GM19438 (cell line): ENCODE measurements around the gene DAPK2.

ENCODE experiments used
- ATAC-seq: cut with Tn5 transposase; IDR thresholded peaks from one replicate; pipeline ENCODE4 v1.9.1; 2021; ENCODE audit warnings: low read depth; ENCODE audit not compliant: unreplicated experiment

Gene DAPK2

DNA sequence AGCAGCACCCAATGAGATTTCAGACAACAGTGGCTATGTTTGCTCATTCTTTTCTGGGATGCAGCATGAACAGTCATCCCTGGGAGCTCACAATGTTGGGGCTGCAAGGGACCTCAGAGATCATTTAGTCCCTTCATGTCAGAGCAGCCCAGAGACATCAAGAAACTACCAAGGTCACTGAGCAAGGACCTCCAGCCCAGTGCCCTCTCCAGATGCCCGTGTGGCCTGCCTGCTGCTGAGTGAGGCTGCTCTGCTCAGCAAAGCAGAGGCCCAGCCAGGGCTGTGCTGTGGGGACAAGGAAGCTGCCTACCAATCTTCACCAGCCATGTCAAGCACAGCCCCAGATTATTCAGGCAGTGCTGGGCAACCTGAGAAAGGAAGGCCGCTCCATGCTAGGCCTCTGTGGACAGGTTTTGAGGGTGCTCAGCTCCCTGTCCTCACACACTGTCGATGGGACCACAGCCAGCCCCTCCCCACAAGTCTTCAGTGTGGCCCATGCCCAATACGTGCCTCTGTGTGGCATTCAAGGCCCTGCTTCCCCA is 99.7 kb downstream of the DAPK2 start:
- ATAC-seq: no peak

DNA sequence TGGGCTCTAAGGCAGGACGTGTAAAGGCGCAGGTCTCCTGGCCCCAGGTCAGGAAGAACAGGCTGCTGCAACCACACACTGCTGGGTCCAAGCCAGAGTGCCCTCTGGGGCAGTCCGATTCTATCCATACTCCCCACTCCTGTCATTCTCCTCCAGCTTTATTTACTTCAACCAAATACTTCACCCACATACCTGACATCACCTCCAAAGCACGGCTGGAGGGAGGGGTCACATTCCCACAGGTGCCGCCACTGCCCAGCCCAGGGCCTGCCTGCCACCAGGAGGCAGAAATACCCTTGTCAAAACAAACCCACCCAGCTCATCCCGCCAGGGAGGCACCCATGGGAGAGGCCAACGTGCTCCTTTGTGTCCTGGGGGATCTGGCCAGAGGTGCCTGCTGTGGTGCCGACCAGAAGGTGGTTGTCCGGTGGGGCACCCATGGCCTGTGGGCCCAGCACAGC is 100.4 kb downstream of the DAPK2 start:
- ATAC-seq: no peak

DNA sequence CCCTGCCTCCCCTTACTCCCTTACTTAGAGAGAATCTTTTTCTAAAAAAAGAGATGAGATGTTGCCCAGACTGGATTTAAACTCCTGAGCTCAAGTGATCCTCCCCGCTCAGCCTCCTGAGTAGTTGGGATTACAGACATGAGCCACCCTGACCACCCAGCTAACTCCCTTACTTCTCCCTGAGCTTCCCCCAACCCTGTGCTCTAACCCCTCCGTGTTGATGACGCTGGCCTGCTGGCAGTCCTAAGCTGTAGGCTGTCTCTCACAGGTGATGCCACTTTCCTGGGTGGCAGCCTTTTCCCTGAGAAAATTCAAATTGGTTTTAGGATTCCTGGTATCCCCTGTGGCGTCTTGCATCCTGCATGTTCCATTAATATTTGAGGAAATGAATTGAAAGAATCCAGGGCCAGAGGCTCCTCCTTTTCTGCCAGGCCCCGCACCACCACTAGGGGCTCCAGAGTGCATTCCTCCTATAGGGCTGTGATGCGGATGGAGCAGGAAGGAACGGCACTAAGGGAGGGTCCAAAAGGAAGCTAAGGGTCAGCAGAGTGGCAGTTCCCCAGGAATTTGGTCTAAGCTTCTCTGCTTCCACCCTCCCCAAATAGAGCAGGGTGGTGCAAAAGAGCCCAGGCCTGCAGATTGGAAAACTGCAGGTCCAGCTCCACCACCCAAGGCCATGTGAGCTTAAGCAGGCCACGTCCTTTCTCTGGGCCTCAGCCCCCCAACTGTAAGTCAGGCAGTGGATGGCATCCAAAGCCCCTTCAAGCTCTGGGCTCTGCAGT is 101.1 kb downstream of the DAPK2 start:
- ATAC-seq: no peak

DNA sequence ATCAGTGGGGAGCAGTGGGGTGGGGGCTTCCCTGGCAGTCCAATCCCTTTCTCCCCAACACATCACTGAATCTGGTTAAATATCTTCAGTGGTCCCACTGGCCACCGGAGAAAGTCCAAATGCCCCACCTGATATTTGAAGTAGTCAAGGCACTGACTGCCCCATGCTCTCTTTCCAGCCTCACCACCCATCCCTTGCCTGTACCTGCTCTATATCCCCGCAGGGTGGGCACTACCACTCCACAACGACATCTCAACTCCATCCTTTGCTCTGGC is 101.7 kb downstream of the DAPK2 start:
- no peak for ATAC-seq

DNA sequence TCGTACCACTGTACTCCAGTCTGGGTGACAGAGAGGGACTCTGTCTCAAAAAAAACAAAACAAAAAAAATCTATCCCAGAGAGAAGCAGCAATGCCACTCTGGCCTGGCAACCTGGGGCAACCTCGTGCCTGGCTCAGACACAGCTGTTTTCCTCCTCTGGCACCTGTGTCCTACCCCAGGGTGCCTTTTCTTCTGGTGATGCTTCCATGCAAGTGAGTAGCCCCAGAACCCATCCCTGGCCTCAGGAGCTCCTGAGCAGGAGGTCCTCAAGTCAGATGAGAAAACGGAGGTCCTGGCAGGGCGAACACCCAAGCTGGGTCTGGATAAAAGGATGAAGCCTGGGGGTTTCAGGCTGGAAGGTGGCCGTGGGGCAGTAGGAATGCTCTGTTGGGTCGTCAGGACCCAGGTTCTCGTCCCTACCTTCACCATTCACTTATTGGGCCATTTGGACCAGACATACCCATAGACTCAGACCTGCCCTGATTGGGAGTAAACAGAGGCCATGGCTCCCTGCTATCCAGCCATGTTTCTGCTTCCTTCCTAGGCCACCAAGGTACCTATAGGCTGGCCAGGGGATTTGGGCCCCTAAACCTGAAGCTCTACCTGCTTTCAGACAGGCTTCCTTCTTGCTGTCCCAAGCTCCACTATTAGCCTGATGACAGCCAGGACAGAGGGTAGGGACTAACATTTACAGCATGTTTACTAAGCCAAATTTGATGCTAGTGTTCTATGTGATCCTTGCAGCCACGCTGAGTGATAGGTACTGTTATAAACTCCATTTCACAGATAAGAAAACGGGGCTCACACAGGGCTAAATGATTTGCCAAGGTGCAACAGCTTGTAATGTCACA is 102.2 kb downstream of the DAPK2 start:
- ATAC-seq: no peak

DNA sequence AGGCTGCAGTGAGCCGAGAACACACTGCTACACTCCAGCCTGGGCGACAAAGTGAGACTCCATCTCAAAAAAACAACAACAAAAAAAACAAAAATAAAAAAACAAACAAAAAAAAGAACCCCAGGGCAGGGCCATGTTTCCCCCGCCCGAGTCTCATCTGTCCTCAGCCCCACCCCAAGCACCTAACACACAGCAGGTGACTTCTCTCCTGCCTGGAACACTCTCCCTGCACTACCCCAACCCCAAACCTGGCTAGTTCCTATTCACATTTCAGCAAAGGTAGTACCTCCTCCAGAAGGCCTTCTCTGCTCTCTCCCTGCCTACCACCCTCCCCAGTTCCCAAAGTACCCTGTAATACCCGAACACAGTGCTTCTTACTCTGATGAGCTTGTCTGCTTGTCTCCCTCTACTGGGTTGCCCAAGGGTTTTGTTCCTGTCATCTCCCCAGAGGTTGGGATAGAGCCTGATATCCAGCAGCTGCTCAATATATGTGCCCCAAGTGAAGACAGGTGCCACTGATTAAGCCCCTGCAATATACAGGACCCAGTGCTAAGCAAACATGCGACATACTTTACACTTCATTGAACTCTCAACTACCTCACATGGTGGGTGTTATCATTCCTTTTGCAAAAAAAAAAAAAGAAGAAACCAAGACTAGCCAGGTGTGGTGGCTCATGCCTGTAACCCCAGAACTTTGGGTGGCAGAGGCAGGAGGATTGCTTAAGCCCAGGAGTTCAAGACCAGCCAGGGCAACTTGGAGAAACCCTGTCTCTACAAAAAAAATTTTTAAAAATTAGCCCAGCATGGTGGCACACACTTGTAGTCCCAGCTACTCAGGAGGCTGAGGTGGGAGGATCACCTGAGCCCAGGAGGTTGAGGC is 103.6 kb downstream of the DAPK2 start:
- no peak for ATAC-seq

DNA sequence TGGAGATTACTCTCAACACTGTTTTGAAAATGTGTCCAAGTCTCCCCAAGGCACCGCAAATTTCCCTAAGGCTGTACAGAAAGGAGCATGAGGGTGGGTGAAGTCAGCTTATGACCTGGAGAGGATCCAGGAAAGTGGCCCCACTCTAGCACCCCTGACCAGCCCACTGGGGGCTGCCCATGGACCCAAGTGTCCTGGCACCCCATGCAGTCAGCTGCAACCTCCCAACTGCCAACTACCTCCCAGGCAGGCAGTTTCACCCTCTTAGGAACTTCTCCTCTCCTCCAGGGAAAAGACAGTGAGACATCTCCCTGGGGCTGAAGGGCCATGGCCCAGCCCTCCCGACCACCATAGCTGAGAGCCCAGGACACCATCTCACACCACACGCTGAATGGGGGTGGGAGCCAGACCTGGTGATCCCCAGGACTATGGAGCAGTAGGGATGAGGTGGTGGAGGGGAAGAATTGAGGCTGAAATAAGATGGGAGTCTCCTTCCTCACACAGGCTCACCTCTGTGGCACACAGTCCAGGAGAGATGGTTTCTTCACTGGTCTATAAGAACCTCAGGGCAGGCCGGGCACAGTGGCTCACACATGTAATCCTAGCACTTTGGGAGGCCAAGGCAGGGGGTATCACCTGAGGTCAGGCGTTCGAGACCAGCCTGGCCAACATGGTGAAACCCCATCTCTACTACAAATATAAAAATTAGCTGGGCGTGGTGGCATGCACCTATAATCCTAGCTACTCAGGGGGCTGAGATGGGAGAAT is 104.4 kb downstream of the DAPK2 start:
- ATAC-seq: no peak

DNA sequence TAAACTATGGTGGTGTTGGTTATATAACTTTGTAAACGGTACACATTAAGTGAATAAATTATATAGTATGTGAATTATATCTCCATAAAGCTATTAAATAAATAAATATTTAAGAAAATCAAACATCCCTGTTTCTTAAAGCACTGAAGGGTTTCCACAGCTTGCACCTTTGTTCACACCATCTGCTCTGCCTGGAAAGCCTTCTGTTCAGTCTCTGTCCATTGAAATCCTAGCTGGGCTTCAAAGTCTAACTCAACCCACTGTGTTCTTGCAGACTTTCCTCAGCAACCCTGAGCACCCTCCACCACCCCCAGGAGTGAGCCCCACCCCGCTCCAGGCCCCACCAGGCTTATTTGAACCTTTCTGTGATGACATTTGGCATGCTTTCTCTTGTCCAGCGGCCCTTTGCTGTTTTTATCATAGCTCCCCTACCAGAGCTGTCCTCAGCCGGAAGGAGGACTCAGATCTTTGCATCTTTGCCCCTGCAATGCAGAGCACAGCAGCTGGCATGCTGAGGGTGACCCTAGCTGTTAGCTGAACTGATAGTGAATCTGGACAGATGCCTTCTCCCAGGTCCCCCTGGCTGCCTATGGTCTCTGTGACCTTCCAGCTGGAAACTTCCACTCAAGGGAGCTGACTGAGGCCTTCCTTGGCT is 105.2 kb downstream of the DAPK2 start:
- no peak for ATAC-seq

DNA sequence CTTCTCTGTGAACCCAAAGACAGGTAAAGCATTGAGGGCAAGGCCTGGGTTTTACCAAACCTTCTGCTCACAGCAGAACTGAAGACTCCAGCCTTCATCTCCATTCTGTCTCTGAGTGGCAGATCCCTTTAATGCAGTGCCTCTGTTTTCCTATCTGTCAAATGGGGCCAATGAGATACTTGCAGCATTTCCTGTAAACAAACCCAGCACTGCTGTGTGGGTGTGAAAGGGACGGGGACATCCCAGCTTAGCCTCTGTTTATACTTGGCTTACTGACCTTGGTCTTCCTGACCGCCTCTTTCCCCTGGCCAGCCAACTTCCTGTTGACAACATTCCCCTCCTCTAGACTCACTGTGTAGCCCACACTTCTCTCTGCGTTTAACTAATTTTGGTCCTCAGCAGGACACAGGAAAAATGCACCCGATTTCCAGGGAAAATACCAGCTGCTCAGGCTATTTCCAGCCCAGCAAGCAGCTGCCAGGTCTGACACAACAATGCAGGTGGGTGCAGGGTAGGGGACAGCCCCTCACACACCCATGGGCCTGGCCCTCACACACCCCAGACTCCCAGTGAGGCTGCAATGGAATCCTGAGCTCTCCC is 106.7 kb downstream of the DAPK2 start:
- ATAC-seq: no peak

DNA sequence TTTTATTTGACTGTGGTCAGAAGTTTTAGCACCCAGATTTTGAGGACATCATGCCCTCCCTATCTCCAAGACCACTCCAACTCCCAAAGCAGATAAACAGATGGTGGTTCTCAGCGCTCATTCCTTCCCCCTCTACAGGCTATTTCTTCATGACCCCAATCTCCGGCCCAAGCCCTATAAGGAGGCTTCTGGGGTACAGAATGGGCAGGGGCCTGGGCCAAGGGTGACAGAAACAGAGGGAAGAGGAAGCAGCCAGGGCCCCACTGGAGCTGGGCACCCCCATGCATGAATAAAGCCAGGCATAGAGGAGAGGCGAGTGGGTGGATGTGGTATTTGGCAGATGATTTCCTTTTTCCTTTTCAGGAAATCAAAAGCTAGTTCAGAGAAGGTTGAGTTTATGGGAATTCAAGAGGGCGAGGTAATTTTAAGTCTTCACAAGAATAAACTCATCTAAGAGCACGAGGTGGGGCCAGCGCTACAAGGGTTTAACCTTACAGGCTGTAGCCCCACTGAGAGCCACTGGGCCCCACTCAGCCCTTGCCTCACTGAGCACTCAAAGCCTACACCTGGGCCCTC is 107.7 kb downstream of the DAPK2 start:
- ATAC-seq: no peak

DNA sequence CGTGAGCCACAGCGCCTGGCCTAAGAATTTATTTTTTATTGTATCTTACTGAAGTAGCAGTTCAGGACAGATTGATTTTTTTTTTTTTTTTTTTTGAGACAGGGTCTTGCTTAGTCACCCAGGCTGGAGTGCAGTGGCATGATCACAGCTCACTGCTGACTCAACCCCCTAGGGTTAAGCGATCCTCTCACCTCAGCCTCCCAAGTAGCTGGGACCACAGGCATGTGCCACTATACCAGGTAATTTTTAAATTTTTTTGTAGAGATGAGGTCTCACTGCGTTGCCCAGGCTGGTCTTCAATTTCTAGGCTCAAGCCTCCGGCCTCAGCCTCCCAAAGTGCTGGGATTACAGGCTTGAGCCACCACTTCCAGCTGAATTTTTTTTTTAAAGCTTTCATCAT is 112.8 kb downstream of the DAPK2 start:
- no peak for ATAC-seq

DNA sequence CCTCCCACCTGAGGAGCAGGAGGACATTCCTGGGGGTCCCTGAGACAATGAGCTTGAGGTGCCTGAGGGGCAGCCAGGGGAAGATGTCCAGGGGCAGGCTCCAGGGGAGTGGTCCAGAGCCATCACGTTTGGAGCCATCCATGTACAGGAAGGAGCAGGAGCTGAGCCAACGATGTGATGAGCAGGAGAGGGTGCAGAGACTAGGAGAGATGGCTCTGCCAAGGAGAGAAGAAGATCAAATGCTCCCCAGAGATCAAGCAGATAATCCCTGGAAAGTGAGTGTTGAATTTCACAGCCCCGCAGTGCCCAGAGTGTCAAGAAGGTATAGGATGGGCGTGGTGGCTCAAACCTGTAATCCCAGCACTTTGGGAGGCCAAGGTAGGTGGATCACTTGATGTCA is 114.7 kb downstream of the DAPK2 start:
- no peak for ATAC-seq

DNA sequence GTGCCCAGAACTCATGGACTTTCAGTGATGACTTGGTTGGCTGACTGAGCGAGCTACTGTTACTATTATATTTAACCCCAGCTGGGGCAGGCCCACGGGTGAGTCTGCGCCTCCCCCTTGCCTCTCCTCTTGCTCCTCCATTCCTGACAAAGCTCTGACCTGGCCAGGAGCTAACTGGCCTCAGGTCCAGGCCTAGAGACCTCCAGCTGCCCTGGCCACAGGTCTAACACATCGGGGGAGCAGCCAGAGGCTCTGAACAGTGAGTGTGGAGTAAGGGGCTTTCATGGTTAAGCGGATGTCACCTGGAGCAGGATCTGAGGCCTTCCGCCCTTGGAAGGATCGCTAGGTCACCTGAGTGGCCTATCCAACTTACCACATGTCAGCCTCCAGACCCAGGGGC is 116.3 kb downstream of the DAPK2 start:
- no peak for ATAC-seq

DNA sequence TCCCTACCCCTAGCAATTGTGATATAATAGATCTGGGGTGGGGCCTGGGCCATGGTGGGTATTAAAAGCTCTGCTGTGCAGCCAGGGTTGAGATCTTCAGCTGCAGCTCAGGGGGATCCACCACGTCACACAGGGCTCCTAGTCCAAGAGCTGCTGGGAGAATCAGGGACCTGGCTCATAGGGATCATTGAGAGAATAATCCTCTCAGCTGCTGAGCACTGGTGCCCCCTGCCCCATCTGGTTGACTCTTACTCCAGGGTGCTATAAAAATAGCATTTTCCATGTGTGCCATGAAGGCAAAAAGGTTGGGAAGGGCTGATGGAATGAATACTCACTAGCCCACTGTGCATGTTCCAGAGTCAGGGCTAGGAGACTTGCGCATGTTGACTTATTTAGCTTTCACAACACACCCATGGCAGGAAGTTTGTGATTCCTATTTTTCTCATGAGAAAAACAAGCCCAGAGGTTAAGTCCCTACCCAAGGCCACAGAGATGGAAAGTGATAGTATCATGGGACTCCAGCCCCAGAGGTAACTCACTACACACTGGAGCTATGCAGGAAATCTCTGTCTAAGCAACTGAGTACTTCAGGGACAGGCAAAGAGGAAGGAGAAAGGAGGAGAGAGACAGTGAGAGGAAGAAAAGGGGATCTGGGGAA is 118.0 kb downstream of the DAPK2 start:
- ATAC-seq: no peak

DNA sequence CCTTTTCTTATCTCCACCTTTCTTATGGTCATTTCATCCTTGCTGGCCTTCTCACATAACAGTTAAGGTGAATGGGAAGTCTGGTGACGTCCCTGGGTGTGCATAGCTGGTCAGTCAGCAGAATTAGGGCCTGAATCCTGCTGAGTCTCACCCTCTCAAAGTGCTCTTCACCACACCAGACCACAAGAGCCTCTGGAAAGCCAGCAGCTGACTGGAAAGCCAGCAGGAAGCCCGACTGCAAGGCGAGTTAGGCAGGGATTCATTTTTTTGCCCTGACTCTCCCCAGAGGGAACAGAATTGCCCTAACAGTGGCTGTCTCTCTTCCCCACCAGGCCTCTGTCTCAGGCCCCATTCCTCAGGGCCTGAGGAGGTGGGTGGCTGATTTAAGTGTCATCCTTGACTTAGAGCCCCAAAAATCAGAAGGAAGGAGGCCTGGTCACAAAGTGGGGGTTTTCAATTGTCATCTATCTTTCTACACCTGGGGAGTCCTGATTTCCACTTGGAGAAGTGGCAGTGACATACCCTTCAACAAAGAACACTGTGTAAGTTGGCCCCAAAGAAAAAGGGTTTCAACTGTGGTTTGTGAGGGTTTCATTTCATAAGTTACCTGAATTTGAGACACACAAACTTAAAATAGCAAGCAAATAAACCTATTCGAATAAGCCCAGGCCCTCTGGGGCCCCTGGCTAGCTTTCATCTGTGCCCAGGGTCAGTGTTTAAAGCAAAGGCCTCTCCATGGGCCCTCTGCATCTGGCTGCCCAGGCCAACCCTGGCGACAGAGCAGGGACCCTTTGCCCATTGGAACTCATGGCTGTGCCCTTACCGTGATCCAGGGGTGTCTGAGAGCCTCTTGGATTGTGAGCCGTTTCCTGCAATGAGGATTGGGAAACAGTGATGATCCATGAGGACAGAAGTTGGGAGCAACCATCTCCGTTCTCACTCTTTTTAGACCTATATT is 122.0 kb downstream of the DAPK2 start:
- ATAC-seq: no peak

DNA sequence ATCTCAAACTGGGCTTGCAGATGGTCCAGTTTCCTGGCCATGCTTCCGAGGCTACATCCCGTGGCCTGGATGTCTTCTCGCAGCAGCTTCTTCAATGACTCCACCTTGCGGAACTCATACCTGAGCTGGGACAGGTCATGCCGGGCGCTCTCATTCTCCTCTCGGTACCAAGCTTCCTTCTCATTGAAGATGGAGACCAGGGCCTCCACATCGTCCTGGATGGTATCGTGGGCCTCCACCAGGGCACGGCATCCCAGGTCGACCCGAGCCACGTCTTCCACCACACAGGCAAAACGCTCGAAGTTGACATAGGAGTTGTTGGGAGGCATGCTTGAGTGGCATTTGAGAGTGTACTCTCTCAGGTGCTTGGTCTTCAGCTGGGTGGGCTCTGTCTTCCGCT is 123.4 kb downstream of the DAPK2 start:
- ATAC-seq: no peak

DNA sequence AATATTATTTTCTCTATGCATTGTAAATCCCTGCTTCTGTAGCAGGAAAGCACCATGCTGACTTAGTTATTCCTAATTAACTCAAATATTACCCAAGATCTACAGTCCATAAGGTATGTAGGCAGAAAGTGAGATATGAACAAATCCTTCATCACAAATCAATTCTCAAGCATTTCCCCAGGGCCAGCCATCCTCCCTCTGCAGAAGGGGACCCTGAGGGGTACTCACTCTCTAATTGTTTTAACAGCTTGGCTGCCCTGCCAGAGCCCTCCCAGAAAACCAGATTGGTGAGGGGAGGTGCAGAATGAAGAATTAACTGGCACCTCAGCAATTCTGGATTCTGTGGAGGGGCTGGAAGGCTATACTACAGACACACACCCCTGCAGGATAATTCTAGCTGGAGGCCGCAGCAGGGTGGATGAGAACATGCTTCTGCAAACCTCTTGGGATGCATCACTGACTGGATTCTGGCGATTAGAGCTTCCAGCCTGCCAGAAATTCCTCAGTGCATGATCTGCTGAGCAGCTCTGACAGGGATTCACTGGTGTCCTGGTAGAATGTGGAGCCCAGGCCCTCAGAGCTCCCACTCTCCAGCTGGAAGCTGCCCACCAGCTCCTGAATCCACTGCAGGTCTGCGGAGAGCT is 123.9 kb downstream of the DAPK2 start:
- ATAC-seq: no peak
